Stimulated activated CD8-positive, alpha-beta memory T cell treated with anti-CD3 and anti-CD28 coated beads, Interleukin-12 subunit alpha, Interleukin-12 subunit beta, amount 100 ng/mL, for 24 hours (primary cell): ENCODE results near the gene HSDL2.
"Not testable (repeated sequence)": the region's sequence is repeated elsewhere in the genome, so short reads cannot be mapped to it uniquely, and the experiment has no call there.

Experiments
- DNase-seq: peaks from one replicate; pipeline ENCODE4 v3.0.0-alpha.2; 2020; ENCODE audit errors: extremely low read depth

HSDL2 gene

DNA sequence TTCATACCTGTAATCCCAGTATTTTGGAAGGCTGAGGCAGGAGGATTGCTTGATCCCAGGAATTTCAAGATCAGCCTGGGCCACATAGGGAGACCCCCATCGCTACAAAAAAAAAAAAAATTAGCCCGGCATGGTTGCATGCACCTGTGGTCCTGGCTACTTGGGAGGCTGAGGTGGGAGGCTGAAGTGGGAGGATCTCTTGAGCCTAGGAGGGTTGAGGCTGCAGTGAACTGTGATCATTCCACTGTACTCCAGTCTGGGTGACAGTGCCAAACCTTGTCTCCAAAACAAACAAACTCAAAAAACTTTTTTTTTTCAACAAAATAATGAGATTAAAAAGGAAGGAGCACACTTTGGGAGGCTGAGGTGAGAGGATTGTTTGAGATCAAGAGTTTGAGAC is 120.9 kb downstream of the HSDL2 start:
- DNase-seq: no peak

DNA sequence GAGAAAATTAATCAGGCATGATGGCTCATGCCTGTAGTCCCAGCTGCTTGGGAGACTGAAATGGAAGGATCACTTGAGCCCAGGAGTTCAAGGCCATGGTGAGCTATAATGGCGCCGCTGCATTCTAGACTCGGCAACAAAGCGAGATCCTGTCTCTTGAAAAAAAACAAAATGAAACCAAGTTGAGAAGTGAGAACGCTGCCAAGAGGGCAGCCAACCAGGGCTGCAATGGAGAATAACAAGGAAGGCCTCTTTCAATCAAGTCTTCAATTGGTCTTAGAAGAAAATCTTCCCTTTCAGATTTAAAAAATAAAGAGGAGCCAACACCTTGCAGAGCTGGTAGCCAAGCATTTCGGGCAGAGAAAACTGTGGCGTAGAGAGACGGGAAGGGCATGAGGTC is 121.4 kb downstream of the HSDL2 start:
- no peak for DNase-seq

DNA sequence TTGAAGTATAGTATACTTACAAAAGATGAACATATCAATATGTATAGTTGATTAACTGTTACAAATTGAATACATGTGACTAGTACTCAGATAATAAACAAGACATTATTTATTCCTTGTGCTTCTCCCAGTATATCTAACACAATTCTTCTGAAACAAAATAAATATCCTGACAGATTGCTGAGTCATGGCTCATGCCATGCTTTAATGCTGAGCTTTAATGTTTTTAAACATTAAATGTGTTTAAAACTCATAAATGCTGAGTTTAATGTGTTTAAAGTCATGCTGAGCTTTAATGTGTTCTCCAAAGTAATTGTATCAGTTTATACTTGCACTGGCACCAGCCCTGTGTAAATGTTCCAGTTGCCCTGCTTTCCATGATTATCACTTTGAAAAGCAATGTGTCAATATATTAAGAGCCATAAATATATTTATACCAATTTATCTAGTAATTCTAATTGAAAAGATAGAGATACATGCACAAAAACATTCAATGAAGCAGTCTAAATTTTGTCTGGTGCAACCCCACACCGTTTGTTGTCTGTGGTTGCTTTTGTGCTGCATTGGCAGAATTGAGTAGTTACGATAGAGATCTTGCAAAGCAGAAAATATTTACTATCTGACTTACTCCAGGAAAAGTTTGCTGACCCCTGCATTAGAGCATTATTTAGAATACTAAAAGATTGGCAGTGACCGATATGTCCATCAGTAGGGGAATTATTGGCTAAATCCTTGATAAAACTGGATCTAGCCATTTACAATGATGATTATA is 122.5 kb downstream of the HSDL2 start:
- no peak for DNase-seq

DNA sequence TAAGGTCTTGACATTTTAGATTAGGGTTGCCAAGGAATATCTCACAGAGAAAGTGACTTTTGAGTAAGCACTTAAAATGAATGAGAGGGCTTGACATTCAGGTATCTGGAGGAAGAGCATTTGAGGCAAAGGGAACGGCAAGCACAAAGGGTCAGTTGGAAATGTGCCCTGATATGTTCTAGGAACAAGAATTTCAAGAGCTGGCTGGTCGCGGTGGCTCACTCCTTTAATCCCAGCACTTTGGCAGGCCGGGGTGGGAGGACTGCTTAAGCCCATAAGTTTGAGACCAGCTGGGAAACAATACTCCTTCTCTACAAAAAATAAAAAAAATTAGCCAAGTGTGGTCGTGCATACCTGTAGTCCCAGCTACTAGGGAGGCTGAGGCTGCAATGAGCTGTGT is 123.3 kb downstream of the HSDL2 start:
- DNase-seq: no peak

DNA sequence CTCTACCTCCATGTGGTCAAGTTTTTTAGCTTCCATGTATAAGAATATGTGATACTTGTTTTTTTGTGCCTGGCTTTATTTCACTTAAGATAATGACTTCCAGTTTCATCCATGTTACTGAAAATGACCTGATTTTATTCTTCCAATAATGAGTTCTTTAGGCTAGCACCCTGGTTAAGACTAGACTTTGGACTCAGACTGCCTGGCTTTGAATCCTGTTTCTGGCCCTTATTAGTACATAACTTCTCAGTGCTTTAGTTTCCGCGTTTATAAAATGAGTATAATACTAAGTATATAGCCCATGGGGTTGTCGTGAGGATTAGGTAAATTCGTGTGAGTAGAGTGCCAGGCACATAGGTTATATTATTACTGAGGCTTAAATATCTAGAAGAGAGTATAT is 125.2 kb downstream of the HSDL2 start:
- DNase-seq: no peak

DNA sequence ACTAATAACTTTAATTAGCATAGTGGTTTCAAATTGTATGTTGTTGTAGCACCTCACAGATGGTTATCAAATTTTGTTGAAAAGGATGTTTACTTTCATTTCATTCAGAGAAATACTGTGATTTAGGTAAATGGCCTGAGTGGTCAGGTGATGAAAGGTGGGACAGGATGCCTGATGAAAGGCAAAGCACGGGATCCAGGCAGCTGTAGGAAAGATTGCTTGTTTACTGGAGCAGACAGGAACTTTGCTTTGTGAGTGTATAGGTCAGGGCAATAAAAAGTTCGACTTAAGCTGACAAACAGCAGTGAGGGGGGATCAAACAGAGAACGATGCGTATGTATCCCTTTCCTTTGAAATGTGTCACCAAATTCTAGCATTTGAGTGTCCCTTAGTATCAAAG is 125.7 kb downstream of the HSDL2 start:
- no peak for DNase-seq

DNA sequence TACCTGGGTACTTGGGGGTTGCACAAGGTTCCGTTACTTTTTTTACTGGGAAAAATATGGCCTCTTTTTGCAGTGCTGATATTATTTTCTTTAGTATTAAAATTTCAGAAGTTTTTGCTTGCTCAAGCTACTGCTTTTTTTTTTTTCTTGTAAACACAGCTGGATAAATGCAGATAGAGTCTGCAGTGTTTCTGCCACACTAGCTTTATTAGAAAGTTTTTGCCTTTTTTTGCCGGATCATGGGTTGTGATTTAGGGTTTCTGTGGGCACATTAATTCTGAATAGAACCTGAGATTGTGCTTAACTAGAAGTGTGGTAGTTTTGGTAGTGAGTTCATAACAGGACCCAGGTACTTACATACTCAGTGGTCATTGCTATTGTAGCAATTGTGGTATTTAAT is 126.7 kb downstream of the HSDL2 start:
- no peak for DNase-seq

DNA sequence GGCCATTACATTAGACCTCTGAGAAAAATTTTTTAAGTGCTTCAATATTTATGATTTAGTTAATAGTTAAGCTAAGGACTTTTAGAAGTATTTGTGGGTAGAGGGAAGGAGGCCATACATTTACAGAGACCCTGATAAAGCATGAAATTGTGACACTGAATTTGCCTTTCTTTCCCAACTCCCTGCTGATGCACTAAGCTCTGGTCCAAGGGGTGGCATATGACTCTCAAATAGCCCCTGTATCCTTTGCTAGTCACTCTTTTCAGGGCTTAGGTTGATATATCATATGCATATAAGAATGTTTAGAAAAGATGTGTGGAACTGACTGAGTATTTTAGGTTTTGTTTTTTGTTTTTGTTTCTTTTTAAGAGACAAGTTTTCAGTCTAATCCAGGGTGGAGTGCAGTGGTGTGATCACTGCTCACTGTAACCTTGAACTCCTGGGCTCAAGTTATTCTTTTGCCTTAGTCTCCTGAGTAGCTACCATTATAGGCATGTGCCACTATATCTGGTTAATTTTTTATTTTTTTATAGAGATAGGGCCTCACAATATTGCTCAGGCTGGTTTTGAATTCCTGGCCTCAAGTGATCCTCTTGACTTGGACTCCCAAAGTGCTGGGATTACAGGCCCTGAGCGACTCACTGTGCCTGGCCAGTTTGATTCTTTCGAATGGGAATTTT is 127.2 kb downstream of the HSDL2 start:
- no peak for DNase-seq

DNA sequence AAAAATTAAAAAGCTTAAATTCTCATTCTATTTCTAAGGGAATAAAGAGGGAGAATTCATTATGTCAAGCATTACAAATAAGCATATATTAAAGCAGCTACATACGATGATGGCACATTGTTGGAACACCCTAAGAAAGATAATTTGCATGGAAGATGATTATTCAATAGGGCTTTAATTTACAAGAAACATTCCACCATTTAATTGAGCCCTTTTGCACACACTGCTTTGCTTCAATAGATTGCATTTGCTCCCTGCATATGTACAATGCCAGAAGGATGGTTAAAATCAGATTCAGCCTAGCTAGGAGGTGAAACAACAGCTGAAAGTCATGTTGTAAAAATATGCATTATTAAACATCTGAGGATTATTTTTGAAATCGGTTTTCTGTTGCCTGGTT is 128.5 kb downstream of the HSDL2 start:
- no peak for DNase-seq

DNA sequence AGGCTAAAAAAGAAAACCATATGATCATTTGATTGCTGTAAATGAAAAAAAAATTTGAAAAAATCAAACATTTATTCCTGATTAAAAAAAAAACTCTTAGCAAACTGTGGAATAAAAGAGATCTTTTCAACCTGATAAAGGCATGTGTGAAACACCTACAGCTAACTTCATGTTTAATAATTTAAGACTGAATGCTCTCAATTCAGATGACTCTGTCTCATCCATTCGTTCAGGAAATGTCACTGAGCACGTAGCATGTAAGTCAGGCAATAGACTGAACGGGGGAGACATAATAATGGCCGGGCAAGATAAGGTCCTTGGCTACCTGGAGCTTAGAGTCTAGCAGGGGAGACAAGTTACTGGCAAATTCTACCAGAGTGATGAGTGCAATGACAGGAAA is 132.5 kb downstream of the HSDL2 start:
- DNase-seq: not testable (repeated sequence)

DNA sequence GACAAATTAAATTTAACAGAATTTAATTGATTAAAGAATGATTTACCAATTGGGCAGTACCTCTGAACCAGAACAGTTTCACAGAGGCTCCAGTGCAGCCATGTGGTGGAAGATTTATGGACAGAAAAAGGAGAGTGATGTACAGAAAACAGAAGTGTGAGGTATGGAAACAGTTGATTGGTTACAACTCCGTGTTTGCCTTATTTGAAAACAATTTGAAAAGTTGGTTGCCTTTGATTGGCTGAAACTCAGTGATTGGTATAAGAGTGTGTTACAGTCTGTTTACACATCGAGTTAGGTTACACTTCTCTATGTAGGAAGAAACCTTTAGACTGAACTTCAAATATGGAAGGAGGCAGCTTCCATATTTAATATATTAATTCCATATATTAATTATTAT is 136.9 kb downstream of the HSDL2 start:
- no peak for DNase-seq

DNA sequence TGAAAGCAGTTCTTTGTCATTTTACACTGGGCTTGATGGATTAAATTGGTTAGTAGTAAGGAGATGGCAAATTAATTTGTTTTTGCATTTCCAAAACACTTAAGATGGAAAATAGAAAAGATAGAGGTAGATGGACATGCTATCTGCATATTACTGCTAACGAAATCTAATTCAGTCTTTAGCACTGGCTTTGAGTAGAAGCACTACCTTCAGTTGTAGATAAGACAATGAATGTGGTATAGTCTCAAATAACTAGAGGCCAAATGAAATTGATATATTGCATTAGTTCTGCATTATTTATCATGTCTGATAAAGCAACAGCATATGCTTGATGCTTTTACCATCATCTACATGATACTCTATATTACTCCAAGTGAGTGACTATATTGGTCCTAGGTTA is 140.2 kb downstream of the HSDL2 start:
- no peak for DNase-seq

DNA sequence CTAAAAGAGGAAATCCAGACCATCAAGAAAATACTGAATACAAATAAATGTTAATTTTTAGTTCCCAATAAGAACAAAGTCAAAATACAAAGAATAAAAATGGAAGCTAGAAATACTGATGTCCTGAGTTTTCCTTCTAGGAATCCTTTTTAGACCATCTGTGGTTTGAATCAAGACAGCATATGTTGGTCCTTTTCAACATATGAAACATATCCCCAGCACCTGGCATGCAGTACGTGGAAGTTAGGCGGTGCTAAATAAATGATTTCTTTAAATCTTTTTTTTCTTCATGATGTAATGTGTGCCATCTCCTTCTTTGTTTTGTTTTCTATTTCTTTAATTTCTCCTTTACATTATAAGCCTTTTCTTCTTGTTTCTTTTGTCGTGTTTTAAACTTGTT is 140.7 kb downstream of the HSDL2 start:
- DNase-seq: no peak
